Stimulated activated CD4-positive, alpha-beta T cell treated with anti-CD3 and anti-CD28 coated beads, Interleukin-1b, Interleukin-23, amount 100 ng/mL, for 24 hours (primary cell): ENCODE results near the gene CD4.

Experiments
- DNase-seq, 4 experiments: peaks; one replicate each; pipeline ENCODE4 v3.0.0-alpha.2; 2020; ENCODE audit warnings: low read depth in 4 of 4, low spot score in 1 of 4

The CD4 gene

GRCh38 chr12:6765048-6765633, 24.2 kb upstream of the CD4 start:
- no peak for DNase-seq

GRCh38 chr12:6765634-6766581, 23.4 kb upstream of the CD4 start, which contains the start of gene PTMS:
Gene PTMS (plus strand): TSS chr12:6766363. CDS start chr12:6766706, 343 bp downstream.
- no peak for DNase-seq

- DNase-seq = no peak
Measured at GRCh38 chr12:6766651-6767349, 22.5 kb upstream of the CD4 start.

GRCh38 chr12:6767353-6768319, 21.7 kb upstream of the CD4 start:
- DNase-seq = no peak

GRCh38 chr12:6768437-6768914, 20.9 kb upstream of the CD4 start:
- DNase-seq = no peak

DNA sequence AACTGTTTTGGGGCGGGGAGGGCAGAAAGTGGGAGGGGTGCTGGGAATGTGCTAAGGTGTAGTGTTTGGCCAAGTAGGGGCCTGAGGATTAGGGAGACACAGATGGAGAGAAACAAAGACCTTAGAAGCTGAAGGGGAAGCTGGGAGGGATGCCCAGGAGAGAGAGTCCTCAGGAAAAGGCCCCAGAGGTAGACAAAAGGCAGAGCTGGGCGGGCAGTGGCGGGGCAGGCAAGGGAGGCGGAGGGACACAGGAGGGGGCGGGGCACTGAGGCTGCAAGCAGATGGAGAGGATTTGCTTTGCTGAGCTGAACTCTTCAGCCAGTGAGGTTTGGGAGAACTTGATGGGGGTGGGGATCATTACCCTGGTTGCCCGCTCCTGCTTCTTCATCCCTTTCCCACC, 20.3 kb upstream of the CD4 start:
- no peak for DNase-seq

DNA sequence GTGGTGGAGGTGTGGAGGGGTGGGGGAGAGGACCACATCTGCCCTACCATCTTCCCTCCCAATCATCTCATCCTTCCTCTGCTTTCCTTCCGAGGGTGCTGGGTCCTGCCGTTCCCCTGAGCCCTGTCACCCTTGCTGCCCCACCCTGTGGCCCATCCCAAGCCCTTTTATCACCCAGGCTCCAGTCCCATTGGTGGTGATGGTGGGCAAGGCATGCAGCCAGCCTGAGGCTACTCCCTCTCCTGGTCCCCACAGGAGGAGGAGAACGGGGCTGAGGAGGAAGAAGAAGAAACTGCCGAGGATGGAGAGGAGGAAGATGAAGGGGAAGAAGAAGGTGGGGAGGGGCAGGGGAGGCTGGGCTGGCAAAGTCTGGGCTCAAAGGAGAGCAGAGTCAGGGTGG, 19.7 kb upstream of the CD4 start:
- DNase-seq = no peak

GRCh38 chr12:6770094-6770493, 19.2 kb upstream of the CD4 start:
- no peak for DNase-seq

DNA sequence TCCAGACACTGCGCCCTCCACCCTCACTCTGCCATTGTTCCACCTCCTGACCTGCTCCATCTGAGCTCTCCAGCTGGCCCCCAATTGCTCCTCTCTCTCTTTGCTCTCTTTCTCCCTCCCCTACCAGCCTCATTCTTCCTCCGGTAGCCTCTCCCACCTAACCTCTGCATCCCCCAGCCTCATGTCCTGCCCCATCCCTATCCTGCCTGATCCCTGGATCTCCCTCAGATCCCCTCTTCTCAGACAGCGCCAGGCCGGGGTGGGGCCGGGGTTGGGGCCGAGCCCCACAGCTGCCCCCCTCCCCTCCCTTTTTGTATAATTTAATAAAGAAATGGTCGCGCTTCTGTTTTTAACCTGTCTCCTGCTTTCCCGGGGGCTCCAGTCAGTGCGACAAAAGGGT, 18.7 kb upstream of the CD4 start:
- DNase-seq = no peak

DNA sequence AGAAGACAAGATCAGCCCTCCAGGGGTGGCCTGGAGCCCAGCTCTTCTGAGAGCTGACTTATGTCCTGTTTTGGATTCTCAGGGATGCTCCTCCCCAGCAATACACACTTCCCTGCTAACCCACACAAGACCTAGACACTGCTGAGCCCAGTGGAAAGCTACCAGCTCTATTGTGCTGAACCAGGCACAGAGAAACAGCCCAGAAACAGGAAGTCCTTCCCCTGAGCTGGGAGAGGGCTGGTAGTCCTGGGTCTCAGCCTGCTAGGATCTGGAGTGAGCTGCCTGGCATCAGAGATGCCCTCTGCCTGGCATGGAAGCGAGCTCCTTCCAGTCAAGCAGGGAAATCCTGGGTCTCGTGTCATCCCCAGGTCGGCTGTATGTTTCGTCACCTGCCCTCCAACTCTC, 18.2 kb upstream of the CD4 start:
- DNase-seq = no peak

DNA sequence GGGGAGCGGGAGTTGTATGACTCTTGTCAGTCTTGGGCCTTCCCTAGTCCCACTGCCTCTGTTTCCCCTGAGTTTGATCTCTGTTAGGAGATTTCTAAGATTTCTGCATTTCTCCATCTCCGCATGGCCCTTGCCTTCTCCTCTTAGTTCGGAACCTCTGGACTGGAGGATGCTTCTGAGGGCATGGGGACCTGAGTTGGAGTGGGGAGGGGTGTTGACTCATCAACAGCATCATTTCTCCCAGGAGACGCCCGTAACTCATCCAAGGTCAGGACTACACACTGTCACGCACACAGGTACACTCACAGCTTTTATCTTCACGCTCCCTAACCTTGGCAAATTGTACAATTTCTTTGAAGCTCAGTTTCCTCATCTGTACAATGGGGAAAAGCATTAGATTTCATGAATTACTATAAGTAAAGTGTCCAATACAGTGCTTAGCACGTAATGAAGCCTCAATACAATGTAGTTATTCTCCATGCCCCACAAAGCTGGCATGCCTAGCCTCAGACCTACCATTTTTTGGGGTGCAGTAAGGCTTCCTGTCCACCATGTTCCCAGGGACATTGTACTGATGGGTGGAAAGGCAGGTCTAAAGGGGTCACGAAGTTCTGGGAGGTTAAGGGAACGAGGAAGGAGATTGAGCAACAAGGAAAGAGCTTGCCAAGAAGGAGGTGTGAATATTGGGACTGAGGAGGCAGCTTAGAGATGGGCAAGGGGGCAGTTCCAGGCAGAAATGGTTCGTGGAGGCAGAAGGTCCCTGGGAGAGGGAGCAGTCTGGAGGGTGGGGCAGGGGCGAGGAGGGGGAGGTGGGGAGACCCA, 17.6 kb upstream of the CD4 start:
- no peak for DNase-seq

DNA sequence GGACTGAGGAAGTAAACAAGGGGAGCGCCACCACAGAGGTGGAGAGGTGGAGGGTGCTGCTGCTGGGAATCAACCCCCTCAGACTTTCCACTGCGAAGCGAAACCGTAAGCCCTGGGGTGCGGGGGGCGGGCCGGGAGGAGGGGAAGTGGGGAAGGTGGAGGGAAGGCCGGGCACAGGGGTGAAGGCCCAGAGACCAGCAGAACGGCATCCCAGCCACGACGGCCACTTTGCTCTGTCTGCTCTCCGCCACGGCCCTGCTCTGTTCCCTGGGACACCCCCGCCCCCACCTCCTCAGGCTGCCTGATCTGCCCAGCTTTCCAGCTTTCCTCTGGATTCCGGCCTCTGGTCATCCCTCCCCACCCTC, 17.0 kb upstream of the CD4 start, which contains the start of gene LAG3:
Gene LAG3 (plus strand): TSS at position 190 of the 365 bp plus-strand sequence. CDS start 333 bp downstream, outside the sequence.
- DNase-seq = peak in 2 of 4 experiments; percentile 57 to 69

DNA sequence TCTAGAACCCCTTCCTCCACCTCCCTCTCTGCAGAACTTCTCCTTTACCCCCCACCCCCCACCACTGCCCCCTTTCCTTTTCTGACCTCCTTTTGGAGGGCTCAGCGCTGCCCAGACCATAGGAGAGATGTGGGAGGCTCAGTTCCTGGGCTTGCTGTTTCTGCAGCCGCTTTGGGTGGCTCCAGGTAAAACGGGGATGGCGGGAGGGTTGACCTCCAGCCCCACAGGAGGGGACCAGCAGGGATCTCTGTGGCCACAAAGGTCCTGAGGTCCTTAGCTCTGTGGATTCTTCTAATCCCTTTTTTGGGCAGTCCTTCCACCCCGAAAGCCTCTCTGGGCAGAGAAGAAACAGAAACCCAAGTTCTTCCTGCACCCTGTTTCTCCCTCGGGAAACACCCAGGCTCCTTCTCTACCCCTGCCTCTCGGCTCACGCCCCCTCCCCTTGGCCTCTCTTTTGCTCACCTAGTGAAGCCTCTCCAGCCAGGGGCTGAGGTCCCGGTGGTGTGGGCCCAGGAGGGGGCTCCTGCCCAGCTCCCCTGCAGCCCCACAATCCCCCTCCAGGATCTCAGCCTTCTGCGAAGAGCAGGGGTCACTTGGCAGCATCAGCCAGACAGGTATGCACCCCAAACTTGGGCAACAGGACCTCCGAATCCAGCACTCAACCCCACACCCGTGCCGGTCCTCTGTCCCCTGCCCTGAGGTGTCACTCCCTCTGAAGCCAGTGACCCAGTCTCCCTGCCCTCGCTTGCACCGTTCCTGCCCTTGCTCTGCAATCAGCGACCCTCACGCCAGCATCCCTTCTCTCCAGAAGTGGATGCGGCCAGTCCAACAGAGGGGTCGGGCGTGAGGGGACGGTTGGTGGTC, 16.4 kb upstream of the CD4 start:
- DNase-seq = no peak

DNA sequence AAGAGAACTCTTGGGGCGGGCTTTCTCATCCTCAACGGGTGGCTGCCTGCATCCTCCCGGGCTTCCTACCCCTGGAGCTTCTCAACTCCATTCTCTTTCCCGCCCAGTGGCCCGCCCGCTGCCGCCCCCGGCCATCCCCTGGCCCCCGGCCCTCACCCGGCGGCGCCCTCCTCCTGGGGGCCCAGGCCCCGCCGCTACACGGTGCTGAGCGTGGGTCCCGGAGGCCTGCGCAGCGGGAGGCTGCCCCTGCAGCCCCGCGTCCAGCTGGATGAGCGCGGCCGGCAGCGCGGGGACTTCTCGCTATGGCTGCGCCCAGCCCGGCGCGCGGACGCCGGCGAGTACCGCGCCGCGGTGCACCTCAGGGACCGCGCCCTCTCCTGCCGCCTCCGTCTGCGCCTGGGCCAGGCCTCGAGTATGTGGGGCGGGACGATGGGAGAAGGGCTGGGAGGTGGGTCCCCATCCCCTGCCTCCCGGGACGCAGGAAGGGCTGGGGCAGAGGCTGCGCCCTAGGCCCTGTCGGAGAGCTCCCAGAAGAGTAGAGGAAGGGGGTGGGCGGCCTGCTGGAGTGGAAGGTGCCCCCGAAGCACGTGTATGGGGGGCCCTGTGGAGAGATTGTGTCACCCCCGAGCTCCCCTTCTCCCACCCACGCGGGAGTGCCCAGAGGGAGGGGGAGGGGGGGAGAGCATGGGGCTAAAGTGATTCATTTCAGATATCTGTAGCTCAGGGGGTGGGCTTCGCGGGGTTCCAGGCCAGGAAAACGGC, 15.6 kb upstream of the CD4 start:
- DNase-seq = no peak

GRCh38 chr12:6774499-6775062, 14.7 kb upstream of the CD4 start:
- no peak for DNase-seq

- no peak for DNase-seq
Measured at GRCh38 chr12:6775185-6776174, 13.8 kb upstream of the CD4 start.
